Ascending aorta (tissue), 2 donors: ENCODE data around the gene SLC8A3. TPM values are rescaled to one million over a fixed set of nuclear protein-coding genes. Genes with fewer than 3 reads are reported as not detected.
A peak's percentile ranks its signal among the peaks of the same experiment; 100 is the strongest.

Experiments
- DNase-seq, 2 donors: peaks; one replicate each; pipeline ENCODE4 v3.0.0-alpha.2; 2019; ENCODE audit warnings: low spot score in 2 of 2
- H3K27ac ChIP-seq, 2 donors: fragments of 200-600 bp; sonication (generic); one replicate each; pipeline ENCODE4 v1.5.1; 2016 to 2017; ENCODE audit warnings: mild to moderate bottlenecking in 1 of 2
- H3K27me3 ChIP-seq: fragments of 200-600 bp; sonication (generic); one replicate; pipeline ENCODE4 v1.5.1; 2017
- H3K36me3 ChIP-seq, 2 donors: fragments of 200-600 bp; sonication (generic); one replicate each; pipeline ENCODE4 v1.5.1; 2016
- H3K4me1 ChIP-seq, 2 donors: fragments of 200-600 bp; sonication (generic); one replicate each; pipeline ENCODE4 v1.5.1; 2016 to 2017; ENCODE audit warnings: mild to moderate bottlenecking in 1 of 2
- H3K4me3 ChIP-seq, 2 donors: fragments of 200-600 bp; sonication (generic); one replicate each; pipeline ENCODE4 v1.5.1; 2016 to 2017; ENCODE audit warnings: mild to moderate bottlenecking in 1 of 2
- H3K9me3 ChIP-seq, 2 donors: fragments of 200-600 bp; sonication (generic); one replicate each; pipeline ENCODE4 v1.5.1; 2016
- CTCF ChIP-seq, 3 experiments: fragments of 200-600 bp in 2 of 3; fragments of 450-650 bp in 1 of 3; sonication (generic) in 2 of 3; IDR thresholded peaks; one replicate each; pipeline ENCODE4 v1.5.1; 2016 to 2019; ENCODE audit warnings: antibody characterized with exemption in 3 of 3, mild to moderate bottlenecking in 1 of 3, moderate library complexity in 1 of 3
- intact Hi-C: fragments of 100-400 bp; cut with DNase I; formaldehyde crosslinking; loops from one replicate; pipeline ENCODE4 v1.15.1; 2023
- total RNA-seq: library from RNA; depleted of rRNA; stranded (reverse); fragments of >200 nt; gene quantifications from one replicate; pipeline ENCODE4 v1.1.0, GENCODE V29; 2016

Gene SLC8A3
- total RNA-seq, 1 donor from 2014 or later, result not detected

- no peaks in the 10 kb centered on the region for H3K36me3 ChIP-seq
- H3K9me3 ChIP-seq, result no peaks in the 10 kb centered on the region
- no peak for TF ChIP-seq CTCF (IDR thresholded peaks at IDR 0.05)
- H3K27ac ChIP-seq, result no peak overlapping the region
- H3K4me3 ChIP-seq, result no peak overlapping the region
- intact Hi-C loops, result loop anchor here (5.0 kb wide), 1 partner anchor 122 kb away; the partner anchor contains the start of gene SMOC1
- no peak for DNase-seq
- no peaks in the 10 kb centered on the region for H3K27me3 ChIP-seq
- H3K4me1 ChIP-seq, result no peaks in the 10 kb centered on the region
These were observed 189.5 kb downstream of the SLC8A3 start for GRCh38 chr14:69999261-69999674.

GRCh38 chr14:69997849-69998248, 190.9 kb downstream of the SLC8A3 start:
- no peak for TF ChIP-seq CTCF (IDR thresholded peaks at IDR 0.05)
- peak in 1 of 2 donors; percentile 68 for DNase-seq
- H3K9me3 ChIP-seq, result no peaks in the 10 kb centered on the region
- H3K27me3 ChIP-seq, result no peaks in the 10 kb centered on the region
- no peak overlapping the region for H3K27ac ChIP-seq
- no peak overlapping the region for H3K4me3 ChIP-seq
- intact Hi-C loops, result loop anchor here (5.0 kb wide), 1 partner anchor 121 kb away; the partner anchor contains the start of gene SMOC1
- H3K36me3 ChIP-seq, result no peaks in the 10 kb centered on the region
- H3K4me1 ChIP-seq, result no peaks in the 10 kb centered on the region

GRCh38 chr14:69996216-69996615, 192.5 kb downstream of the SLC8A3 start:
- no peaks in the 10 kb centered on the region for H3K27me3 ChIP-seq
- H3K4me3 ChIP-seq, result no peak overlapping the region
- no peaks in the 10 kb centered on the region for H3K4me1 ChIP-seq
- no peak for TF ChIP-seq CTCF (IDR thresholded peaks at IDR 0.05)
- H3K36me3 ChIP-seq, result no peaks in the 10 kb centered on the region
- H3K27ac ChIP-seq, result no peak overlapping the region
- H3K9me3 ChIP-seq, result no peaks in the 10 kb centered on the region
- DNase-seq, result no peak
- intact Hi-C loops, result loop anchor here (5.0 kb wide), 1 partner anchor 119 kb away; the partner anchor contains the start of gene SMOC1

Other genes starting within 250 kb of the SLC8A3 start
- gene COX16, start 170.7 kb upstream of the SLC8A3 start, total RNA-seq, result 13.4 TPM
- 8.8 TPM for gene SYNJ2BP, start 228.1 kb upstream of the SLC8A3 start, total RNA-seq